K562 (cell line): ENCODE results near the gene SCAPER. TPM values are rescaled to one million over a fixed set of nuclear protein-coding genes. Genes with fewer than 3 reads are reported as not detected.

Source experiments
- ATAC-seq: fragments of 200-7000 bp; cut with Tn5 transposase; 3 replicates; pipeline ENCODE4 v1.9.1; 2020; ENCODE audit warnings: moderate library complexity
- BruUV-seq: library from RNA; stranded (reverse); fragments of 400-500 nt; replicated peaks from 2 replicates; lab custom pipeline; 2021; lab: Mats Ljungman, UMichigan
- CTCF ChIA-PET: fragments of 300-600 bp; formaldehyde crosslinking; extraction: SDS; loops from one replicate; lab custom pipeline; 2021; ENCODE audit warnings: low intra/inter-chr PET ratio; lab: Yijun Ruan, JAX
- POLR2A ChIA-PET: fragments of 300-600, 350-650 bp; sonication (Branson Sonifier 250); formaldehyde crosslinking; extraction: SDS; loops from one replicate; lab custom pipeline; 2021; ENCODE audit warnings: antibody characterized with exemption, inconsistent platforms; lab: Yijun Ruan, JAX
- DNase-seq, 4 experiments: peaks; one replicate each; pipeline versions ENCODE4 v3.0.0 to v3.0.0-alpha.2; 2011 to 2018; ENCODE audit warnings: low spot score in 3 of 4, mixed read lengths in 3 of 4; ENCODE audit errors: extremely low read depth in 1 of 4
- FAIRE-seq: peaks from 2 replicates; lab custom pipeline; 2011; peaks lifted over from hg19 to GRCh38; lab: Jason Lieb, UNC
- H2AFZ ChIP-seq: 2 replicates; pipeline ENCODE4 v1.6.0; 2011; ENCODE audit warnings: low read depth, low read length, control low read depth, inconsistent platforms
- H3K27ac ChIP-seq: fragments of 200-600 bp; 3 replicates; pipeline ENCODE4 v1.8.0; 2011; ENCODE audit warnings: low read depth, mild to moderate bottlenecking, control low read depth, inconsistent platforms, low read length, moderate library complexity, mixed read lengths; ENCODE audit errors: extremely low read depth
- H3K27me3 ChIP-seq, 2 experiments: fragments of 300-600 bp in 1 of 2; 2 replicates in 1 of 2; 3 replicates in 1 of 2; pipeline versions ENCODE4 v1.6.0 to v1.8.0; 2011; ENCODE audit warnings: inconsistent platforms in 2 of 2, low read length in 2 of 2, mild to moderate bottlenecking in 1 of 2, mixed read lengths in 1 of 2, moderate library complexity in 1 of 2; ENCODE audit not compliant: control insufficient read depth in 2 of 2, insufficient read depth in 2 of 2
- H3K36me3 ChIP-seq: fragments of 300-600 bp; 3 replicates; pipeline ENCODE4 v1.8.0; 2011; ENCODE audit warnings: mild to moderate bottlenecking, low read length, inconsistent platforms; ENCODE audit not compliant: control insufficient read depth, insufficient read depth
- H3K4me1 ChIP-seq, 2 experiments: fragments of 200-600 bp in 1 of 2; replicated peaks in 1 of 2; 2 replicates in 1 of 2; 3 replicates in 1 of 2; pipeline versions ENCODE4 v1.5.1 to v1.8.0; 2011; ENCODE audit warnings: inconsistent platforms in 2 of 2, low read length in 2 of 2, mild to moderate bottlenecking in 1 of 2, mixed read lengths in 1 of 2, moderate library complexity in 1 of 2; ENCODE audit not compliant: control insufficient read depth in 2 of 2, insufficient read depth in 2 of 2
- H3K4me2 ChIP-seq: 2 replicates; pipeline ENCODE4 v1.6.1; 2011; ENCODE audit warnings: low read length, control low read depth, inconsistent platforms, mixed read lengths; ENCODE audit not compliant: insufficient read depth
- H3K4me3 ChIP-seq: fragments of 200-600 bp; sonication (generic), shearing (Covaris generic); 2 replicates; pipeline ENCODE4 v1.5.1; 2016; ENCODE audit warnings: control low read depth, inconsistent platforms
- H3K79me2 ChIP-seq: fragments of 200-600 bp; 3 replicates; pipeline ENCODE4 v1.8.0; 2011; ENCODE audit warnings: low read length, inconsistent platforms; ENCODE audit not compliant: control insufficient read depth, insufficient read depth
- H3K9ac ChIP-seq, 2 experiments: 2 replicates each; pipeline versions ENCODE4 v1.6.0 to v1.6.1; 2011; ENCODE audit warnings: low read depth in 2 of 2, low read length in 2 of 2, control low read depth in 1 of 2, inconsistent platforms in 1 of 2, mild to moderate bottlenecking in 1 of 2, mixed read lengths in 1 of 2; ENCODE audit not compliant: insufficient read depth in 1 of 2
- H3K9me1 ChIP-seq: one replicate; pipeline ENCODE4 v1.6.0; 2011; ENCODE audit warnings: inconsistent platforms, mild to moderate bottlenecking, low read length, moderate library complexity; ENCODE audit not compliant: control insufficient read depth, insufficient read depth
- H3K9me3 ChIP-seq: replicated peaks from 2 replicates; pipeline ENCODE4 v1.5.1; 2011; ENCODE audit warnings: low read depth, low read length, inconsistent platforms; ENCODE audit not compliant: control insufficient read depth, insufficient read depth
- H4K20me1 ChIP-seq: replicated peaks from 2 replicates; pipeline ENCODE4 v1.6.1; 2011; ENCODE audit warnings: low read length, inconsistent platforms, mixed read lengths; ENCODE audit not compliant: control insufficient read depth, insufficient read depth
- CBX5 ChIP-seq: IDR thresholded peaks from 2 replicates; pipeline ENCODE4 v1.6.1; 2014; ENCODE audit warnings: low read depth, borderline replicate concordance
- CSDE1 ChIP-seq, 2 experiments: fragments of 450-650 bp; IDR thresholded peaks; 2 replicates each; pipeline ENCODE4 v1.6.1; 2016; ENCODE audit warnings: mild to moderate bottlenecking in 1 of 2
- GABPA ChIP-seq: fragments of 200-800 bp; sonication (Bioruptor generic); conservative IDR thresholded peaks from 2 replicates; pipeline ENCODE4 v1.6.1; 2016; ENCODE audit warnings: low read depth, missing genetic modification characterization, missing compliant biosample characterization
- NFE2L1 ChIP-seq: fragments of 450-650 bp; IDR thresholded peaks from 2 replicates; pipeline ENCODE4 v1.6.1; 2016; ENCODE audit warnings: missing genetic modification characterization, low read depth, mild to moderate bottlenecking, missing compliant biosample characterization, moderate library complexity, borderline replicate concordance
- RHOXF2B ChIP-seq: fragments of 250-450 bp; sonication (Bioruptor Pico); conservative IDR thresholded peaks from 2 replicates; pipeline ENCODE4 v1.5.1; 2021
- SMAD2 ChIP-seq: fragments of 150-350 bp; IDR thresholded peaks from 2 replicates; pipeline ENCODE4 v1.6.1; 2014; ENCODE audit warnings: low read depth, mild to moderate bottlenecking, low read length
- STAT5B ChIP-seq: fragments of 250-450 bp; sonication (Bioruptor Pico); IDR thresholded peaks from 2 replicates; pipeline ENCODE4 v1.8.0; 2021; ENCODE audit warnings: mild to moderate bottlenecking, inconsistent platforms
- ZKSCAN1 ChIP-seq: fragments of 150-350 bp; IDR thresholded peaks from 2 replicates; pipeline ENCODE4 v1.6.1; 2016; ENCODE audit warnings: low read depth, low read length
- ZNF146 ChIP-seq: IDR thresholded peaks from one replicate; pipeline ENCODE4 v1.6.1; 2018; ENCODE audit warnings: missing compliant biosample characterization; ENCODE audit not compliant: unreplicated experiment
- ZNF507 ChIP-seq: conservative IDR thresholded peaks from 2 replicates; pipeline ENCODE4 v1.6.1; 2017; ENCODE audit warnings: missing genetic modification characterization, missing compliant biosample characterization
- ZNF584 ChIP-seq: fragments of 200-800 bp; sonication (Bioruptor generic); IDR thresholded peaks from 2 replicates; pipeline ENCODE4 v1.6.1; 2016; ENCODE audit warnings: low read depth, mild to moderate bottlenecking, missing genetic modification characterization, missing compliant biosample characterization
- WGBS: fragments of 100-300 bp; shearing (Covaris generic); methylation state at CpG from one replicate; pipeline ENCODE4 v1.1.6; 2016; ENCODE audit warnings: low coverage, mixed read lengths; ENCODE audit not compliant: insufficient coverage; ENCODE audit errors: missing lambda C conversion rate; 5-methylcytosine and 5-hydroxymethylcytosine counted together
- in situ Hi-C: fragments of 300-500 bp; cut with MboI; formaldehyde crosslinking; loops from 4 replicates; pipeline ENCODE4 v1.15.0; 2018; ENCODE audit warnings: inconsistent platforms, mixed read lengths
- intact Hi-C: fragments of 100-400 bp; cut with micrococcal nuclease; formaldehyde crosslinking; loops from 2 replicates; pipeline ENCODE4 v1.14.2; 2022
- polyA plus RNA-seq, 8 experiments: library from polyadenylated mRNA; depleted of rRNA in 4 of 8; stranded (reverse) in 5 of 8; unstranded in 3 of 8; fragments of >200 nt; fragmentation: Nextera tagmentation in 2 of 8; fragmentation: Illumina TruSeq in 1 of 8; extraction: Ambion mirVana in 2 of 8; extraction: Trizol in 1 of 8; gene quantifications; 2 replicates each; pipeline versions ENCODE4 v1.2.1 to v1.2.3, GENCODE V29; 2011 to 2014; ENCODE audit warnings: inconsistent platforms in 1 of 8, missing spikeins in 1 of 8
- total RNA-seq, 7 experiments: library from RNA; depleted of rRNA in 6 of 7; stranded (reverse); fragments of >200 nt in 6 of 7; fragmentation: Illumina TruSeq in 2 of 7; extraction: Trizol in 2 of 7; gene quantifications; 2 replicates each; pipeline versions ENCODE4 v1.2.1 to v1.2.3, GENCODE V29; 2011 to 2021; ENCODE audit warnings: low replicate concordance in 1 of 7
- TF ChIP-seq, protein P1 (sequence below): fragments of 150-350 bp; conservative IDR thresholded peaks from 2 replicates; pipeline ENCODE4 v1.6.1; 2014; ENCODE audit warnings: low read length
- TF ChIP-seq, protein P2 (sequence below): fragments of 250-450 bp; sonication (Bioruptor Pico); IDR thresholded peaks from 2 replicates; pipeline ENCODE4 v1.8.0; 2022; ENCODE audit warnings: inconsistent platforms, mild to moderate bottlenecking, moderate library complexity, borderline replicate concordance

Gene SCAPER
- total and polyA plus RNA-seq, 9 of the 15 experiments (the other 6 are each of a cell fraction or from before 2014, with no cell fraction given): 1.3 to 5.7 (median 3.2) TPM

DNA sequence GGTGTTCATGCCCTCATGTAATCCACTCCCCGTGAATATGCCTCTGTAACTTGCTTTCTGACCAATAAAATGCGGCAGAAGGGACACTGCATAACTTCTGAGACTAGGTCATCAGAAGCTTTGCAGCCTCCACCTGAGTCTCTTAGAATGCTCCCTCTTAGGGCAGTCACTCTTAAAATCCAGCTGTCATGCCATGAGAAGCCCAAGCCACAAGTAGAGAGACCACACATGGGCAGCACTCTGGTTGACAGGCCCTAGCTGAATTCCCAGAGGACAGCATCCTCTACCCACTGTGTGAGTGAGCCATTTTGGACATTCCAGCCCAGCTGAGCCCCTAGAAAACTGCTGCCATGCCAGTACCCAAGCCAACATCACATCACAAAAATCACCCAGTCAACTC is 41.4 kb downstream of the SCAPER start:
- Histone ChIP-seq H2AFZ (no peak overlapping the region), H3K4me3 (no peak overlapping the region), H3K4me1 (no peaks in the 10 kb centered on the region), H3K9ac (no peak overlapping the region), H3K4me2 (no peak overlapping the region), H4K20me1 (no peaks in the 10 kb centered on the region), H3K36me3 (no peaks in the 10 kb centered on the region), H3K9me3 (no peaks in the 10 kb centered on the region), H3K27ac (no peak overlapping the region), H3K27me3 (no peaks in the 10 kb centered on the region), H3K9me1 (no peaks in the 10 kb centered on the region), H3K79me2 (no peaks in the 10 kb centered on the region)
- in situ Hi-C loops: no loop called here
- ChIA-PET CTCF (no interaction called here), POLR2A (interaction anchor here (0.7 to 1.1 kb wide), 2 partner anchors 134 to 678 kb away, joined by 3 read pairs; no protein-coding TSS in a partner anchor)
- intact Hi-C loops: loop anchor here (10.0 kb wide), 1 partner anchor 529 kb away; the partner anchor contains the start of gene ISL2
- 23% methylated on average over 2 of the region's 2 CpGs for WGBS
- FAIRE-seq (no peak), ATAC-seq (no peak), DNase-seq (no peak)
- BruUV-seq: no TSS peak
- TF ChIP-seq ZNF507 (tag) (no peak), NFE2L1 (tag) (no peak), ZNF146 (CRISPR knock-in tag) (no peak)

DNA sequence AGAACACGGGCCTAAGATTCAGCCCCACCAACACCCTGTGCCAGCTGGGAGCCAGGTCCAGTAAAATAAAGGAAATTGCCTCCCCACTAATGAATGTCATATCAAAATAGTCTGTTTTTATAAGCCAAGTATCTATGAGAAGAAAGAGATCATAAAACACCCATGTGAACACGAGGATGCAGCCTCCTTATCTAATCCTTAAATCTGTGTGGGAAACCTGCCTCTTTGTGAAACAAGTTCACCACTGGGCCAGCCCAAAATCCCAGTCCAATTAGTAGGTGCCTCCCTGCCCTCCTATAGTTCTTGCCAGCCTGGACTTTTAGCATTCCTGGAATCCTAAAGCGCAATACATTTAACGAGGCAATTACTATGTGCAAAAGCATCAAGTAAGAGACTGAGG is 42.0 kb downstream of the SCAPER start:
- ATAC-seq: no peak
- no peaks in the 10 kb centered on the region for H3K27me3 ChIP-seq
- H3K4me2 ChIP-seq: no peak overlapping the region
- H3K9ac ChIP-seq: no peak overlapping the region
- no peaks in the 10 kb centered on the region for H3K79me2 ChIP-seq
- BruUV-seq: no TSS peak
- H3K4me3 ChIP-seq: no peak overlapping the region
- no peak overlapping the region for H2AFZ ChIP-seq
- intact Hi-C loops (loop anchor here (10.0 kb wide), 1 partner anchor 528 kb away; the partner anchor contains the start of gene ISL2), in situ Hi-C loops (no loop called here)
- no peak overlapping the region for H3K27ac ChIP-seq
- ChIA-PET CTCF (no interaction called here), POLR2A (interaction anchor here (0.7 to 1.1 kb wide), 2 partner anchors 133 to 677 kb away, joined by 3 read pairs; no protein-coding TSS in a partner anchor)
- no peaks in the 10 kb centered on the region for H3K9me3 ChIP-seq
- H3K4me1 ChIP-seq: no peaks in the 10 kb centered on the region
- no peaks in the 10 kb centered on the region for H4K20me1 ChIP-seq
- H3K9me1 ChIP-seq: no peaks in the 10 kb centered on the region
- 35% methylated on average over 4 of the region's 4 CpGs for WGBS
- no peak for FAIRE-seq
- H3K36me3 ChIP-seq: no peaks in the 10 kb centered on the region
- DNase-seq: no peak
- TF ChIP-seq ZKSCAN1: no peak
- TF ChIP-seq, protein P1, sequence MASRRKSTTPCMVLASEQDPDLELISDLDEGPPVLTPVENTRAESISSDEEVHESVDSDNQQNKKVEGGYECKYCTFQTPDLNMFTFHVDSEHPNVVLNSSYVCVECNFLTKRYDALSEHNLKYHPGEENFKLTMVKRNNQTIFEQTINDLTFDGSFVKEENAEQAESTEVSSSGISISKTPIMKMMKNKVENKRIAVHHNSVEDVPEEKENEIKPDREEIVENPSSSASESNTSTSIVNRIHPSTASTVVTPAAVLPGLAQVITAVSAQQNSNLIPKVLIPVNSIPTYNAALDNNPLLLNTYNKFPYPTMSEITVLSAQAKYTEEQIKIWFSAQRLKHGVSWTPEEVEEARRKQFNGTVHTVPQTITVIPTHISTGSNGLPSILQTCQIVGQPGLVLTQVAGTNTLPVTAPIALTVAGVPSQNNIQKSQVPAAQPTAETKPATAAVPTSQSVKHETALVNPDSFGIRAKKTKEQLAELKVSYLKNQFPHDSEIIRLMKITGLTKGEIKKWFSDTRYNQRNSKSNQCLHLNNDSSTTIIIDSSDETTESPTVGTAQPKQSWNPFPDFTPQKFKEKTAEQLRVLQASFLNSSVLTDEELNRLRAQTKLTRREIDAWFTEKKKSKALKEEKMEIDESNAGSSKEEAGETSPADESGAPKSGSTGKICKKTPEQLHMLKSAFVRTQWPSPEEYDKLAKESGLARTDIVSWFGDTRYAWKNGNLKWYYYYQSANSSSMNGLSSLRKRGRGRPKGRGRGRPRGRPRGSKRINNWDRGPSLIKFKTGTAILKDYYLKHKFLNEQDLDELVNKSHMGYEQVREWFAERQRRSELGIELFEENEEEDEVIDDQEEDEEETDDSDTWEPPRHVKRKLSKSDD: no peak
- TF ChIP-seq, protein P2, sequence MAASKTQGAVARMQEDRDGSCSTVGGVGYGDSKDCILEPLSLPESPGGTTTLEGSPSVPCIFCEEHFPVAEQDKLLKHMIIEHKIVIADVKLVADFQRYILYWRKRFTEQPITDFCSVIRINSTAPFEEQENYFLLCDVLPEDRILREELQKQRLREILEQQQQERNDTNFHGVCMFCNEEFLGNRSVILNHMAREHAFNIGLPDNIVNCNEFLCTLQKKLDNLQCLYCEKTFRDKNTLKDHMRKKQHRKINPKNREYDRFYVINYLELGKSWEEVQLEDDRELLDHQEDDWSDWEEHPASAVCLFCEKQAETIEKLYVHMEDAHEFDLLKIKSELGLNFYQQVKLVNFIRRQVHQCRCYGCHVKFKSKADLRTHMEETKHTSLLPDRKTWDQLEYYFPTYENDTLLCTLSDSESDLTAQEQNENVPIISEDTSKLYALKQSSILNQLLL (CRISPR knock-in tag): no peak
- no peak for TF ChIP-seq GABPA (tag)
- no peak for TF ChIP-seq CBX5
- no peak for TF ChIP-seq STAT5B (CRISPR knock-in tag)
- no peak for TF ChIP-seq RHOXF2B
- TF ChIP-seq SMAD2: no peak
- no peak for TF ChIP-seq ZNF584 (CRISPR knock-in tag)
- TF ChIP-seq CSDE1 (IDR thresholded peaks at IDR 0.05): no peak
